Measurements from ENCODE around the gene NHERF1.

DNA sequence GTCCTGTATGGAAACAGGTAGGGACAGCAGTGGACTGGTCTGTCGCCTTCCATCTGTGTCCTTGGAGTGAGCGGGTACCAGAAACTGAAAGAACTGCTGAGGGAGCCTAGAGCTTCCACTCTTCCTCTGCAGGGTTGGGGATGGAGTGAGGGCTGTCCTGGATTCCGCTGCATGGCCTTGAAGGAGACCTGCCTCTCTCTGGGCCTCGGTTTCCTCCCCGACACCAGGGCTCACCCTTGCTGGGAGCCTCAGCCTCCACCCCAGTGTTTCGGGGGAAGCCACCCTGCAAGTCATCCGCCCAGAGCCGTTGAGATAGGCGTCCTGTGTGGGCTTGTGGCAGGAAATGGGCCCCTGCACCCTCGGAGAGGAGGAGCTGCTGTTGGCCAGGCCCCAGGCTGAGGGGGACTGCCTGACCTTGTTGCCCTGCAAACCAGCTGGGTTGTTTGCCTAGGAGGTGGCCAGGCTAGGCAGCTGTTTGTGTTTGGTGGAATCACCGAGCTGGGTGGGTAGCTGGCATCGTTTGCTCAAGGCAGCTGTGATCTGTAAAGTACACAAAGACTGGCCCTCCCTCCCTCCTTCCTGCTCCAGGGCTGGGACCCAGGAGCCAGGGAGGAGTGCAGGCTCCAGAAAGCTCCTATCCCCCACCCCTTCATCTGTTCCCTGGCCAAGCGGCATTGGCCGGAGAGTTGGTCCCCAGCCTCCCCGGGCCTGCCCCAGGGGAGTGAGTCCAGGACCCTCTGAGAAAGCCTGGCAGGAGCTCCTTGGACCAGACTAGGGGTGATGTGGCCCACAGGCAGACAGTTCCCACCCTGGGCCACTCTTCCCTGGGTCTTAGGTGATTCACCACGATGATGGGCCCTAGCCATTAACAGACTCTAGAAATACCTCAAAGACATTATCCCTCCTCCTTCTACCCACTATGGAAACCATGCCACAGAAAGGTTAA lies 10.1 kb upstream of the NHERF1 start:
- TF ChIP-seq, protein P1, sequence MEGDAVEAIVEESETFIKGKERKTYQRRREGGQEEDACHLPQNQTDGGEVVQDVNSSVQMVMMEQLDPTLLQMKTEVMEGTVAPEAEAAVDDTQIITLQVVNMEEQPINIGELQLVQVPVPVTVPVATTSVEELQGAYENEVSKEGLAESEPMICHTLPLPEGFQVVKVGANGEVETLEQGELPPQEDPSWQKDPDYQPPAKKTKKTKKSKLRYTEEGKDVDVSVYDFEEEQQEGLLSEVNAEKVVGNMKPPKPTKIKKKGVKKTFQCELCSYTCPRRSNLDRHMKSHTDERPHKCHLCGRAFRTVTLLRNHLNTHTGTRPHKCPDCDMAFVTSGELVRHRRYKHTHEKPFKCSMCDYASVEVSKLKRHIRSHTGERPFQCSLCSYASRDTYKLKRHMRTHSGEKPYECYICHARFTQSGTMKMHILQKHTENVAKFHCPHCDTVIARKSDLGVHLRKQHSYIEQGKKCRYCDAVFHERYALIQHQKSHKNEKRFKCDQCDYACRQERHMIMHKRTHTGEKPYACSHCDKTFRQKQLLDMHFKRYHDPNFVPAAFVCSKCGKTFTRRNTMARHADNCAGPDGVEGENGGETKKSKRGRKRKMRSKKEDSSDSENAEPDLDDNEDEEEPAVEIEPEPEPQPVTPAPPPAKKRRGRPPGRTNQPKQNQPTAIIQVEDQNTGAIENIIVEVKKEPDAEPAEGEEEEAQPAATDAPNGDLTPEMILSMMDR (IDR thresholded peaks at IDR 0.05; ENCODE audit: low read depth, low read length), result no peak
- no peak for TF ChIP-seq EZH2phosphoT487 (IDR thresholded peaks at IDR 0.05; ENCODE audit: low read depth)
